Activated CD8-positive, alpha-beta memory T cell treated with anti-CD3 and anti-CD28 coated beads, Interleukin-2, amount 50 U/mL, for 24 hours (primary cell): ENCODE measurements around the gene RAB33A.
"Not testable (repeated sequence)": the region's sequence is repeated elsewhere in the genome, so short reads cannot be mapped to it uniquely, and the experiment has no call there.

ENCODE experiments used
- DNase-seq: peaks from one replicate; pipeline ENCODE4 v3.0.0-alpha.2; 2020; ENCODE audit errors: extremely low read depth

Gene RAB33A

GRCh38 chrX:130172127-130172845 lies 524 bp downstream of the RAB33A start:
- DNase-seq = no peak

- DNase-seq = no peak
These were observed 1.6 kb downstream of the RAB33A start for GRCh38 chrX:130173190-130173895.

- no peak for DNase-seq
These were observed 2.4 kb downstream of the RAB33A start for GRCh38 chrX:130174045-130174704.

- DNase-seq = no peak
These were observed 3.2 kb downstream of the RAB33A start for GRCh38 chrX:130174937-130175336.

- no peak for DNase-seq
These were observed 4.6 kb downstream of the RAB33A start for GRCh38 chrX:130176354-130176776.

- no peak for DNase-seq
These were observed 5.2 kb downstream of the RAB33A start for GRCh38 chrX:130176942-130177341.

- no peak for DNase-seq
These were observed 7.4 kb downstream of the RAB33A start for GRCh38 chrX:130179170-130179569.

GRCh38 chrX:130179579-130180215 lies 7.9 kb downstream of the RAB33A start:
- DNase-seq = no peak

GRCh38 chrX:130184168-130184567 lies 12.4 kb downstream of the RAB33A start:
- DNase-seq = no peak

- no peak for DNase-seq
These were observed 13.1 kb downstream of the RAB33A start for GRCh38 chrX:130184857-130185256.

GRCh38 chrX:130186651-130187050 lies 14.9 kb downstream of the RAB33A start:
- no peak for DNase-seq

GRCh38 chrX:130190801-130191200 lies 19.0 kb downstream of the RAB33A start:
- DNase-seq = no peak

GRCh38 chrX:130196466-130196865 lies 24.7 kb downstream of the RAB33A start:
- DNase-seq = no peak

GRCh38 chrX:130197464-130197863 lies 25.7 kb downstream of the RAB33A start:
- no peak for DNase-seq

- DNase-seq = no peak
These were observed 32.9 kb downstream of the RAB33A start for GRCh38 chrX:130204647-130205046.

- no peak for DNase-seq
These were observed 39.8 kb downstream of the RAB33A start for GRCh38 chrX:130211415-130212186.

- no peak for DNase-seq
These were observed 40.6 kb downstream of the RAB33A start for GRCh38 chrX:130212371-130212770.

GRCh38 chrX:130213376-130213775 lies 41.6 kb downstream of the RAB33A start:
- no peak for DNase-seq

- no peak for DNase-seq
These were observed 44.6 kb downstream of the RAB33A start for GRCh38 chrX:130216320-130216719.

GRCh38 chrX:130224810-130225209 lies 53.0 kb downstream of the RAB33A start:
- no peak for DNase-seq

- DNase-seq = no peak
These were observed 57.1 kb downstream of the RAB33A start for GRCh38 chrX:130228871-130229270.

- DNase-seq = not testable (repeated sequence)
These were observed 59.4 kb downstream of the RAB33A start for GRCh38 chrX:130231184-130231583.
